Natural killer cell treated with Interleukin-12 subunit alpha and Interleukin-12 subunit beta and Interleukin-15 and Interleukin-18, amount 100 ng/mL, for 72 hours (primary cell): ENCODE data around the gene VAV2. TPM values are rescaled to one million over a fixed set of nuclear protein-coding genes. Genes with fewer than 3 reads are reported as not detected.
A peak's percentile ranks its signal among the peaks of the same experiment; 100 is the strongest.

Experiments
- ATAC-seq, 2 donors: fragments of 150-1000 bp; cut with Tn5 transposase in 1 of 2; sonication (Bioruptor Pico), chemical (Tn5 transposase) in 1 of 2; 2 replicates each; pipeline ENCODE4 v1.10.0; 2021
- DNase-seq: peaks from one replicate; pipeline ENCODE4 v3.0.0; 2022; ENCODE audit warnings: low spot score
- H3K27ac Mint-ChIP-seq, 2 donors: 1 replicate in 1 of 2; 2 replicates in 1 of 2; pipeline ENCODE4 v1.8.0; 2022; ENCODE audit warnings: mixed read lengths in 2 of 2, mild to moderate bottlenecking in 1 of 2, moderate library complexity in 1 of 2
- H3K27me3 Mint-ChIP-seq, 2 donors: 1 replicate in 1 of 2; 2 replicates in 1 of 2; pipeline ENCODE4 v1.8.0; 2022; ENCODE audit warnings: mixed read lengths in 2 of 2
- H3K36me3 Mint-ChIP-seq: one replicate; pipeline ENCODE4 v1.8.0; 2022; ENCODE audit warnings: mixed read lengths
- H3K4me1 Mint-ChIP-seq, 2 donors: 1 replicate in 1 of 2; 2 replicates in 1 of 2; pipeline ENCODE4 v1.8.0; 2022; ENCODE audit warnings: low read depth in 2 of 2, mixed read lengths in 2 of 2, mild to moderate bottlenecking in 1 of 2
- H3K4me3 Mint-ChIP-seq: one replicate; pipeline ENCODE4 v1.8.0; 2022; ENCODE audit warnings: mixed read lengths
- H3K9me3 Mint-ChIP-seq: 2 replicates; pipeline ENCODE4 v1.8.0; 2022; ENCODE audit warnings: mixed read lengths
- total RNA-seq, 2 donors: library from RNA; stranded (reverse); gene quantifications; one replicate each; pipeline ENCODE4 v1.2.3, GENCODE V29; 2022

Gene VAV2
- total RNA-seq, 2 donors from 2014 or later = 1.9 to 6.7 TPM

DNA sequence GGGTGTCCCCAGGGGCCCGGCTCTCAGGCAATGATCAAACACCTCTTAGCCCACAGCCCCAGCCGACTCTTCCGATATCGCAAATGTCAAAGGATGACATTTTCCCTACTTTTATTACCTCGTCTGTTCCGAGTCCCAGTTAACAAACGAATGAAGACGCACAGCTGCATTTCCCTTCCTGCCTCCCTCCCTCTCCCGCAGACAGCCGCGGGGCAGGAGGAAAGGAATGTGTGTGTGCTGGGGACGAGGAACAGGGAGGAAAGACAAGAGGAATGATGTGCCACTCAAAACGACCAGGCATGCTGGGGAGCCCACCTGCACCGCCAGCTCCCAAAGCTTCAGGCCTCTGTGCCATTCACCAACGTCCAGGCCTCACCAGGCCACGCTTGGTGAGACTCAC lies 128.1 kb downstream of the VAV2 start:
- Mint-ChIP-seq H3K36me3 (peaks cover 4% of the 10 kb centered on the region), H3K9me3 (peaks cover 6% of the 10 kb centered on the region), H3K27ac (no peak overlapping the region), H3K4me3 (no peak overlapping the region), H3K27me3 (peaks cover 0 to 2% of the 10 kb centered on the region in 2 donors), H3K4me1 (peaks cover 0 to 3% of the 10 kb centered on the region in 2 donors)
- ATAC-seq = no peak
- DNase-seq = no peak

DNA sequence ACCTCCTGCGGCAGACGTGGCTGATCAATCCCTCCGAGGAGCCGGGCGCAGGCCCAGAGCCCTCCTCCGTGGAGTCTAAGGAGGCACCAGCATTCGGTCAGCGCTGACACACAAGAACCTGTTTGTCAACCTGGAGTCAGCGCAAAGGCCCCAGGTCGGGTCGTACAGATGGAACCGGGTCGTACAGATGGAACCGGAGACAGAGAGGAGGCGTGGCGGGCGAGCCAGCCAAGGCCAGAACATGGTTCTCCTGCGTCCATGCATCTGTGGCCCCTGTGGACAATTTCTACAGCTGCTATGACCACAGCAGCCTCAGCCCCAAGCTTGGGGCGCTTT lies 128.9 kb downstream of the VAV2 start:
- peaks cover 4% of the 10 kb centered on the region for H3K36me3 Mint-ChIP-seq
- ATAC-seq (no peak), DNase-seq (no peak)
- peaks cover 0 to 3% of the 10 kb centered on the region in 2 donors for H3K4me1 Mint-ChIP-seq
- no peak overlapping the region for H3K4me3 Mint-ChIP-seq
- peaks cover 0 to 2% of the 10 kb centered on the region in 2 donors for H3K27me3 Mint-ChIP-seq
- H3K9me3 Mint-ChIP-seq = peaks cover 6% of the 10 kb centered on the region
- H3K27ac Mint-ChIP-seq = no peak overlapping the region

DNA sequence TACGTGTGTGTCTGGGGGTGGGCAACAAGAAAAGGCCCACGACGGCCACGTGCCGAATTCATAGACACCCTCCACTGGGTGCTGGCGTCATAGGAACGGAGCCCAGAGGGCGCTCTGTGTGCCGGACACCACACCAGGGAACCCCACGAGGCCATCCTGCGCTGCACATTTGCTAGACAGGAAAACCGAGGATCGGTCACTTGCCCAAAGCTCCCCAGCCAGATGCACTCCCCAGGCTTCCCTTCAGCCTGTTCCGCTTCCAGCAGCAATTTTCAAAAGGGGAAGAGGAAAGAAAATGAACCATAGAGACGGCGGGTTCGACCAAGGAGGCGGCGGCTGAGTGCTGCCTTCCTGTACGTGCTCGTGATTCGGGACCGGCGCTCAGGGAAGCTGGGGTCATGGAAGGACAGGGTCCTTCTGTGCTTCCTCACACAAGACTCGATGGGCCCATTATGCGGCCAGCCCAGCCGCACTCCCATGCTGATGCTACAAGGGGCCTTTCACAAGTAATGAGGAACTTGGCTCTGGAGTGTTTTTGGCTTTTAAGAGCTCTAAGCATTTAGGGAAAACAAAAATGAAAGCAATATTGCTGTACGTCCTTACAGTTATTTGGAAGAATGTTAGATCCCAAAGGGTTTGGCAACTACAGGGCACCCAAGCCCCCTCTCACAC lies 129.4 kb downstream of the VAV2 start:
- DNase-seq (no peak), ATAC-seq (no peak)
- Mint-ChIP-seq H3K4me3 (peak overlapping the region; percentile 35), H3K4me1 (peaks cover 0 to 3% of the 10 kb centered on the region in 2 donors), H3K27ac (no peak overlapping the region), H3K36me3 (peaks cover 4% of the 10 kb centered on the region), H3K9me3 (peaks cover 6% of the 10 kb centered on the region), H3K27me3 (peaks cover 0 to 2% of the 10 kb centered on the region in 2 donors)

DNA sequence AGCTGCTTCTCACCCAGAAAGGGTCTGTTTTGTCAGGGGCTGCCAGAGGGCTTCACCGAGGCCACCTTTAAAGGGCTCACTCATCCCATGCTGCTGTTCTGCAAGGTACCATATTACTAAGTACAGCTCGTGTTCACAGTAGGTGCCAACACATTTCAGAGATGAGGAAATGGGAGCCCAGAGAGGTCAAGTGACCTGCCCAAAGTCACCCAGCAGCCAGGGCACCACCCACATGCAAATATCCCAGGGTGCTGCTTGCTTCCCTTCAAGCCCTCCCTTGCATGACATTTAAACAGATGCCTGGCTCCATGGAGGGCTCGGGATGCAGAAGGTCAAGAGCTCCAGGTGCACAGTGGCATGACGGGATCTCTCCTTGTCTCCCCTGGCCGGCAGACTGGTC lies 130.4 kb downstream of the VAV2 start:
- ATAC-seq (no peak), DNase-seq (no peak)
- H3K27ac Mint-ChIP-seq = no peak overlapping the region
- no peak overlapping the region for H3K4me3 Mint-ChIP-seq
- peaks cover 0 to 2% of the 10 kb centered on the region in 2 donors for H3K27me3 Mint-ChIP-seq
- peaks cover 4% of the 10 kb centered on the region for H3K36me3 Mint-ChIP-seq
- peaks cover 6% of the 10 kb centered on the region for H3K9me3 Mint-ChIP-seq
- peaks cover 0 to 3% of the 10 kb centered on the region in 2 donors for H3K4me1 Mint-ChIP-seq

DNA sequence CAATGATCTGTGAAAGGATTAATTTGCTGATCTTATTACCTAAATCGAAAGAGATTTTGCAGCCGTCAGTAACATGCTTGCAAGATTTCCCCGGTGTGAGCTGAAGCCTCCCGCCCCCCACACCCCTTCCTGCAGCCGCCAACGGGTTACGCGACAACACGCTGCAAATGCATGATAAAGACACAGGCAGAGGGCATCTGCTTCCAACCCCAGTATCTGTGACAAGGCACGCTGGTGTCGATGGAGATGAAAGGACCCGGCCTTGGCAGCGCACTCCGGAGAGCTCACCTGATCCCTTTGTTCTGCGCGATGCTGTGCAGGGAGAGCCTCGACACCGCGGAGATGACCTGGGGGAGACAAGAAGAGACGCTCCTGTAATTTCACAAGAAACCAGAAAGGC lies 131.0 kb downstream of the VAV2 start:
- ATAC-seq (no peak), DNase-seq (no peak)
- Mint-ChIP-seq H3K27ac (no peak overlapping the region), H3K9me3 (peaks cover 6% of the 10 kb centered on the region), H3K36me3 (peaks cover 4% of the 10 kb centered on the region), H3K4me3 (no peak overlapping the region), H3K4me1 (peaks cover 0 to 3% of the 10 kb centered on the region in 2 donors), H3K27me3 (peaks cover 0 to 2% of the 10 kb centered on the region in 2 donors)

DNA sequence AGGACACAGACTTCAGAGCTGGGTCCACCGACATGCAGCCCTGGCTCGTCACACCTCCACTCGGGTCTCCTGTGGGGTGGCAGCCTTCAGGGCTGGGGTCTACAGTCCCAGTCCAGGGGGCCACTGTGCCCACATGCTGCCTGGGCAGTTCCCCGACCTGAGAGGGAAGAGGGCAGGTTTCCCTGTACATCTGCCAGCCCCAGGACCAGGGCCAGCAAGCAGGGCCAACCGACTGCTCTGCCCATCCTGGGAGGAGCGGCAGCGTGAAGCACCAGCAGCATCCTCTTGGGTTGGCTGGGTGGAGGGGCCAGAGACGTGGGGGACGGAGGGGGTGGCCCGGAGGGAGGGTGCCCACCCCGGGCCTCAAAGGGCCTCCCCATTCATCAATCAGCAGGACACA lies 133.4 kb downstream of the VAV2 start:
- no peaks in the 10 kb centered on the region for H3K27me3 Mint-ChIP-seq
- DNase-seq = no peak
- no peak for ATAC-seq
- H3K36me3 Mint-ChIP-seq = no peaks in the 10 kb centered on the region
- no peak overlapping the region for H3K27ac Mint-ChIP-seq
- peaks cover 0 to 6% of the 10 kb centered on the region in 2 donors for H3K4me1 Mint-ChIP-seq
- H3K4me3 Mint-ChIP-seq = no peak overlapping the region
- H3K9me3 Mint-ChIP-seq = no peaks in the 10 kb centered on the region

DNA sequence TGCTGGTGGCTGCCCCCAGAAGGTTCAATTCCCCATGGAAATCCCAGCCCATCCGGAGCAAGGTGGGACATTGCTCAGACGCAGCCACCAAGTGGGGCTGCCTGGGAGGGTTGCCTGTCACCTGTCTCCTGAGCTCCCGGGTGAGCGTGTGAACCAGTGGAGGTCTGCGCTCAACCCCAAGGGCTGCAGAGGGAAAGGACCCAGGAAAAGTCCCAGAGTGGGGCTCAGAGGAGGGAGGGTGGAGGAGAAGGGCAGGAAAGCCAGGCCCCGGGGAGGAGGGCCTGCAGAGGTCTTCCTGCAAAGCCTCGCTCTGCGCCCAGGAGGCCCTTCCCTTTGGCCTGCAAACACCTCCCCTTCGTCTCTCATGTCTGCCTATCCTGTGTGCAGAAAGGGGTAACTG lies 134.5 kb downstream of the VAV2 start:
- Mint-ChIP-seq H3K27me3 (no peaks in the 10 kb centered on the region), H3K36me3 (no peaks in the 10 kb centered on the region), H3K4me1 (peaks cover 0 to 5% of the 10 kb centered on the region in 2 donors), H3K27ac (no peak overlapping the region), H3K4me3 (no peak overlapping the region), H3K9me3 (no peaks in the 10 kb centered on the region)
- DNase-seq = no peak
- ATAC-seq = no peak

DNA sequence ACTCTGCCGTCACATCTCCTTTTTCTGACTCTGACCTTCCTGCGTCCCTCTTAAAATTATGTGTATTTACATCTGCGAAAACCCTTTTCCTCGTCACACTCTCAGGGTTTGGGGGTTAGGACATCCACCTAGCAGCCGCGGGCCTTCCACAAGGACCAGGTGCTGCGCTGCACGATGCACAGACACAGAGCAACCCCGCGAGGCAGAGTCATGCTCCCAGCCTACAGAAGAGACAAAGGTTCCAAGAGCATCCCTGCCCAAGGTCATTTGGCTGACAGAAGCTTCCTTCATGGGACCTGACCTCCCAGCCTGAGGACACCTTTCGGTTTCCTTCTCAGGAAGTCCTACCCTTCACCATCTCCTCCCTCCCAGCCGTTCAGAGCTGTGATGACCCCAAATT lies 135.3 kb downstream of the VAV2 start:
- ATAC-seq = no peak
- Mint-ChIP-seq H3K27ac (no peak overlapping the region), H3K4me3 (no peak overlapping the region), H3K36me3 (no peaks in the 10 kb centered on the region), H3K9me3 (no peaks in the 10 kb centered on the region), H3K27me3 (no peaks in the 10 kb centered on the region), H3K4me1 (peaks cover 0 to 4% of the 10 kb centered on the region in 2 donors)
- no peak for DNase-seq

DNA sequence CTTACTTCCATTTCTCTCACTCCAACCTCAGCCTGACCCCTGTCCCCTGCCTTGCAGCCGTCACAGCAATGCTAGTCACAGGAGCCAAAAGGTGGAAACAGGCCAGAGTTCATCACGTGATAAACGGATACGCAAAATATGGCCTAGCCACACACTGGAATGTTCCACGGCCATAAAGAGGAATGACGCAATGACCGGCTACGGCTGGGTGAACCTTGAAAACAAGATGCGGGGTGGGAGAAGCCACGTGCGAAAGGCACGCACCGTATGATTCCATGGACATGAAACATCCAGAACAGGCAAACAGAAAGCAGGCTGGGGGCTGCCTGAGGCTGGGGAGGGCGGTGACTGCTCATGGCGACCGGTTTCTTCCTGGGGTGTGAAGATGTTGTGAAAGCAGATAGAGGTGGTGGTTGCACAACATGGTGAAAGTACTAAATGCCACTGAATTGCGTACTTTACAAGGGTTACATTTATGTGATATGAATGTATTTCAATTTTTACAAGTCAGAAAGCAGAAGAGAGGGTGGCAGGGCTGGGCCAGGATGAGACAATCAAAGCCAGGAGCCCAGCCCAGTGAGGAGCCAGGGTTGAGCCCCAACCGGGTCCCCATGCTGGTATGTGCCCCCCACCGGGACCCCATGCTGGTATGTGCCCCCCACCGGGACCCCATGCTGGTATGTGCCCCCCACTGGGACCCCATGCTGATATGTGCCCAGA lies 136.2 kb downstream of the VAV2 start:
- Mint-ChIP-seq H3K27ac (no peak overlapping the region), H3K36me3 (no peaks in the 10 kb centered on the region), H3K4me3 (no peak overlapping the region), H3K27me3 (no peaks in the 10 kb centered on the region), H3K4me1 (peaks cover 0 to 4% of the 10 kb centered on the region in 2 donors), H3K9me3 (no peaks in the 10 kb centered on the region)
- DNase-seq (no peak), ATAC-seq (peak in 1 of 2 donors; percentile 51)

DNA sequence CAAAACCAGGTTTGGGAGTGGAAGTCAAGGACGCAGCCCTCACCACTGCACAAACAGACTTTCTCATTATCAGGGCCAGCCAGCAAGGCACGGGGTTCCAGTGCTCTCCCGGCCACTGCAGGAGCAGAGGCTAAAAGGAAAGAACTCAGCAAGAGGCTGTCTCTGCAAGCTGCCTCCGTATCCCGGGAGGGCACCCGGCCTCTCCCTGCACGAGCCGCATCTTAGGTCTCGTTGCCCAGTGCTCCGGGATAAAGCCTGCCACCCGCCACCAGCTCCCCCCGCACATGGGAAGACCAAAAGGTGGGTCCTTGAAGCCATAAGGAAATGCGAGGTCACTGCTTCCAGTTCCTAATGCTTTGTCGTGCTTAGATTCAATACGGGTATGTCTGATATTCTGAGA lies 136.8 kb downstream of the VAV2 start:
- DNase-seq (no peak), ATAC-seq (no peak)
- H3K4me3 Mint-ChIP-seq = no peak overlapping the region
- H3K27ac Mint-ChIP-seq = no peak overlapping the region
- H3K4me1 Mint-ChIP-seq = peaks cover 0 to 4% of the 10 kb centered on the region in 2 donors
- no peaks in the 10 kb centered on the region for H3K27me3 Mint-ChIP-seq
- H3K9me3 Mint-ChIP-seq = no peaks in the 10 kb centered on the region
- no peaks in the 10 kb centered on the region for H3K36me3 Mint-ChIP-seq

DNA sequence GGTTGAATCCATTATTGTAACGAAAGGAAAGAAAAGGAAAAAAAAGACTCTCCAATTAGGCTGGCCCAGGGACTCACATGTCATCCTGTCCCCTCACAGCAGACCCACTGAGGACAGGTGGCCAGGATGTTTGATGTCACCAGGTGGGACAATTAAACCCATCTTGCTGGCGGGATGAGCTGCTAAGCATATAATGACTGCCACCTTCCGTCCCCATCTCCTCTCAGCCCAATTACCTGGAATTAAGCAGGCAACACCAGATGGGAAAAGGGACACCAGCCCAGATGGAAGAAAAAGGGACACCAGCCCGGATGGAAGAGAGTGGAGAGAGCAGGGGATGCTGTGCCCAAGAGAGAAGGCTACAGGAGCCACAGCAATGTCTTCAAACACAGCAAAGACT lies 137.4 kb downstream of the VAV2 start:
- no peak overlapping the region for H3K27ac Mint-ChIP-seq
- H3K9me3 Mint-ChIP-seq = no peaks in the 10 kb centered on the region
- DNase-seq = no peak
- no peaks in the 10 kb centered on the region for H3K36me3 Mint-ChIP-seq
- no peak overlapping the region for H3K4me3 Mint-ChIP-seq
- ATAC-seq = no peak
- H3K27me3 Mint-ChIP-seq = no peaks in the 10 kb centered on the region
- H3K4me1 Mint-ChIP-seq = peaks cover 0 to 4% of the 10 kb centered on the region in 2 donors

DNA sequence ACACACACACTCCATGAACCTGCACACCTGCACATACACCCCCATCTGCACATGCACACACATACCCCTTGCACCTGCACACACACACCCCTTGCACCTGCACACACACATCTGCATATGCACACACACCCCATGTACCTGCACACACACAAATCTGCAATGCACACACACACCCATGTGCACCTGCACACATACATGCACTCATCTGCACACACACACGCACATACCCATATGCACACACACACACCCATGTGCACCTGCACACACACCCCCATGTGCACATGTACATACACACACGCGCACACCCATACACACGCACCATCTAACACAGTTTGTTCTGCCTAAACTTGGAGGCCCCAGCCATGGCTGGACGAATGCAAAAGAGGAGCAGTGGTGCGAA lies 138.1 kb downstream of the VAV2 start:
- Mint-ChIP-seq H3K9me3 (no peaks in the 10 kb centered on the region), H3K27ac (no peak overlapping the region), H3K27me3 (no peaks in the 10 kb centered on the region), H3K4me1 (peaks cover 0 to 4% of the 10 kb centered on the region in 2 donors), H3K36me3 (no peaks in the 10 kb centered on the region), H3K4me3 (no peak overlapping the region)
- ATAC-seq (no peak), DNase-seq (no peak)

DNA sequence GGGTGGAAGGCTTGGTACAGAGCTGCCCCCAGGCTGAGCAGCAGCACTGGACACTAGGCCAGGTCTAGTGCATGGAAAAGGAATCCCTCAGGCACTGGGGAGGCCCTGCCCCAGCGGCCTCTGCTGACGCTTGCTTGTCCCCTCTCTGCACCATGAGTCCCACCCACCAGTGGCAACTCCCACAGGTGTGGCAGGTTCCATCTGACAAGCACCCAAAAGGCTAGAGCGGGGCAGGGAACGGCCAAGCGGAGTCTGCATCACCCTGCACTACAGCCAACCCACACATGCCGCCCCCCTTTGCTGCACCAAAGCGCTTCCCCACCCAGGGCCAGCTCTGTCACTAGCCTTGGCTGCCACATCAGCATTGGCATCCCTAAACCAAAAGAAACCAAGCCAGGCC lies 138.8 kb downstream of the VAV2 start:
- Mint-ChIP-seq H3K9me3 (no peaks in the 10 kb centered on the region), H3K36me3 (no peaks in the 10 kb centered on the region), H3K27me3 (no peaks in the 10 kb centered on the region), H3K4me3 (no peak overlapping the region), H3K27ac (no peak overlapping the region), H3K4me1 (peaks cover 0 to 4% of the 10 kb centered on the region in 2 donors)
- DNase-seq = no peak
- no peak for ATAC-seq

DNA sequence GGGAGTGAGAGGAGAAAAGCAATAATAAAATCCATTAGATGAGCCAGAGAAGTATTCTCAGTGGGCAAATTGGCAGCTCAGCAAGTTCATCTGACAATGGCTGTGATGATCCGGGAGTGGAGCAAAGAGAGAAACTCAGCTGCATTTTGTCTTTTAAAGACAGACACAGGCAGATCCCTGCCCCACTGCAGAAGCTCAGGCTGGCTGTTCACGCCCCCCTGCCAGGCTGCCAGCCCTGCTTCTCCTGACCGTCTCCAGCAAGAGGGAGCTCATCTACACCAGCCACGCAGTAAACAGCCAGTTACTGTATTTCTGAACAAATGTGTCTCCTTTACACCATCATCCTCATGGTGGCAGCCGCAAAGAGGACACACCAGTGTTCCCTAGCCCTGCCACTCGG lies 139.7 kb downstream of the VAV2 start:
- H3K4me3 Mint-ChIP-seq = no peak overlapping the region
- H3K27ac Mint-ChIP-seq = no peak overlapping the region
- H3K9me3 Mint-ChIP-seq = no peaks in the 10 kb centered on the region
- no peaks in the 10 kb centered on the region for H3K36me3 Mint-ChIP-seq
- no peak for ATAC-seq
- no peaks in the 10 kb centered on the region for H3K27me3 Mint-ChIP-seq
- DNase-seq = no peak
- peaks cover 0 to 4% of the 10 kb centered on the region in 2 donors for H3K4me1 Mint-ChIP-seq
